ENCODE measurements around the gene EIF2S3. TPM values are rescaled to one million over a fixed set of nuclear protein-coding genes. Genes with fewer than 3 reads are reported as not detected.

The EIF2S3 gene
- total and polyA plus RNA-seq, 2 of the 13 experiments (the other 11 are each of a cell fraction or from before 2014, with no cell fraction given), result 61.0 to 183 TPM

DNA sequence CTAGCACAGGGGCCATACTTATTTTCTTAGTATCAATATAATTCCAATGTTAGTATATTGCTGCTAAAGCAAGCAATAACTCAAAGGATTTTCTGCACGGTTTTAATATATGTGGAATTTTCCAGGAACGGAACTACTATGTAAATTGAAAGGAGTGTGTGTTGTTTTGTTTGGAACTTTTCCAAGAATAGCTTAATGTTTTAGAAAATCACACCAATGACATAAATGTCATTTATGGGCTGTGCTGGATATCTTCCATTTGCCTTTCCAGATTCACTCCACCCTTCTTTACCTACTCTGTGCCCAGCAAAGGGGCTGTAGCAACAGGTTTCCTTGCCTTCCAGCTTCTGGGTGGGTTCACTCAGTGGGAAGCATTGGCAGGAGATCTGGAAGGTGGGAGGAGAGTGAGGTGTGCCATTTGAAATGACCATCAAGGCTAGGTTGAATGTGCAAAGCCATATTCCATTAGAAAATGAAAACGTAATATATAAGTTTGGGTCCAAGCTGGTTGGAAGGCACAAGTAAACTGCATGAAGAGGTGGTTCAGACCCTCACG, 69.6 kb downstream of the EIF2S3 start:
- no peaks in the 10 kb centered on the region for H4K20me1 ChIP-seq (ENCODE audit: insufficient read depth, low read length)
- H3K9me3 ChIP-seq (ENCODE audit: low read length), result no peaks in the 10 kb centered on the region
- no peaks in the 10 kb centered on the region for H3K36me3 ChIP-seq (replicated peaks in 1 of 2; ENCODE audit: control insufficient read depth in 1 of 2, insufficient read depth in 2 of 2, low read length in 2 of 2)
- no peak for ATAC-seq
- no peak overlapping the region; the same call in 1 of the 2 replicates for H3K4me2 ChIP-seq (ENCODE audit: low read depth, low read length)
- H3K9ac ChIP-seq (ENCODE audit: insufficient read depth, low read depth, low read length), result no peak overlapping the region
- H3K27ac ChIP-seq (ENCODE audit: extremely low read length, insufficient read depth, low read length), result no peak overlapping the region
- no peaks in the 10 kb centered on the region for H3K27me3 ChIP-seq (ENCODE audit: control insufficient read depth in 1 of 2, insufficient read depth in 2 of 2, low read length in 2 of 2)
- H3K79me2 ChIP-seq (ENCODE audit: insufficient read depth, low read length), result no peaks in the 10 kb centered on the region
- no peak overlapping the region for H3K4me3 ChIP-seq (replicated peaks in 1 of 3; ENCODE audit: insufficient read depth in 1 of 3, low read depth in 2 of 3, low read length in 3 of 3)
- in situ Hi-C loops (cut with HindIII; ENCODE audit: extremely low pct_ligation_motif_present, low pct_unique_long_range_greater_than_20kb), result no loop called here
- no peak for DNase-seq (ENCODE audit: low spot score)
- intact Hi-C loops (cut with micrococcal nuclease; ENCODE audit: unreplicated experiment), result no loop called here
- H2AFZ ChIP-seq (ENCODE audit: low read length), result no peak overlapping the region
- H3K4me1 ChIP-seq (ENCODE audit: insufficient read depth, low read length), result peaks cover 13% of the 10 kb centered on the region; the same call in 1 of the 2 replicates
- ChIA-PET POLR2A (interaction anchor here (1.2 kb wide), 1 partner anchor 66 kb away, joined by 3 read pairs; no protein-coding TSS in a partner anchor), CTCF (ENCODE audit: low intra/inter-chr PET ratio, low total read pairs) (no interaction called here)
- WGBS (ENCODE audit: low lambda C conversion rate), result 35% methylated on average over 4 of the region's 4 CpGs
- BruUV-seq (replicated peaks), result no TSS peak
- FAIRE-seq, result no peak
- TF ChIP-seq MLLT10 (CRISPR knock-in tag; IDR thresholded peaks at IDR 0.05) (no peak), TRAFD1 (CRISPR knock-in tag; IDR thresholded peaks at IDR 0.05; ENCODE audit: borderline replicate concordance) (no peak), ATF7 (IDR thresholded peaks at IDR 0.05) (no peak), ATF7 (CRISPR knock-in tag; IDR thresholded peaks at IDR 0.05) (no peak), ZFP36 (IDR thresholded peaks at IDR 0.05; ENCODE audit: borderline replicate concordance, low read depth, low read length, partially characterized antibody) (no peak), ZNF382 (CRISPR knock-in tag; IDR thresholded peaks at IDR 0.05; ENCODE audit: borderline replicate concordance) (no peak), PHF5A (CRISPR knock-in tag; IDR thresholded peaks at IDR 0.05; ENCODE audit: low read depth, unreplicated experiment) (no peak), TARDBP (CRISPR knock-in tag; IDR thresholded peaks at IDR 0.05) (no peak), ZBTB33 (CRISPR knock-in tag; IDR thresholded peaks at IDR 0.05) (no peak), ATF4 (CRISPR knock-in tag; IDR thresholded peaks at IDR 0.05) (no peak), FOXJ3 (CRISPR knock-in tag; IDR thresholded peaks at IDR 0.05; ENCODE audit: borderline replicate concordance) (no peak), ZBTB49 (CRISPR knock-in tag; IDR thresholded peaks at IDR 0.05; ENCODE audit: borderline replicate concordance) (no peak), JUNB (CRISPR knock-in tag; IDR thresholded peaks at IDR 0.05; ENCODE audit: borderline replicate concordance) (no peak)
- TF ChIP-seq, protein P1, sequence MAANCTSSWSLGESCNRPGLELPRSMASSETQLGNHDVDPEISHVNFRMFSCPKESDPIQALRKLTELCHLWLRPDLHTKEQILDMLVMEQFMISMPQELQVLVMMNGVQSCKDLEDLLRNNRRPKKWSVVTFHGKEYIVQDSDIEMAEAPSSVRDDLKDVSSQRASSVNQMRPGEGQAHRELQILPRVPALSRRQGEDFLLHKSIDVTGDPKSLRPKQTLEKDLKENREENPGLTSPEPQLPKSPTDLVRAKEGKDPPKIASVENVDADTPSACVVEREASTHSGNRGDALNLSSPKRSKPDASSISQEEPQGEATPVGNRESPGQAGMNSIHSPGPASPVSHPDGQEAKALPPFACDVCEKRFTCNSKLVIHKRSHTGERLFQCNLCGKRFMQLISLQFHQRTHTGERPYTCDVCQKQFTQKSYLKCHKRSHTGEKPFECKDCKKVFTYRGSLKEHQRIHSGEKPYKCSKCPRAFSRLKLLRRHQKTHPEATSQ (CRISPR knock-in tag; IDR thresholded peaks at IDR 0.05; ENCODE audit: borderline replicate concordance), result no peak
- TF ChIP-seq, protein P2, sequence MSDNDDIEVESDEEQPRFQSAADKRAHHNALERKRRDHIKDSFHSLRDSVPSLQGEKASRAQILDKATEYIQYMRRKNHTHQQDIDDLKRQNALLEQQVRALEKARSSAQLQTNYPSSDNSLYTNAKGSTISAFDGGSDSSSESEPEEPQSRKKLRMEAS (IDR thresholded peaks at IDR 0.05), result no peak
